Muscle layer of colon (tissue), 2 donors: Measurements from ENCODE around the gene EFCAB13.
"Not testable (repeated sequence)": the region's sequence is repeated elsewhere in the genome, so short reads cannot be mapped to it uniquely, and the experiment has no call there.

Source experiments
- H3K27ac ChIP-seq: one replicate; pipeline ENCODE4 v1.7.0; 2013; ENCODE audit warnings: low read depth, mild to moderate bottlenecking, low read length, moderate library complexity
- H3K27me3 ChIP-seq, 2 donors: one replicate each; pipeline ENCODE4 v1.7.0; 2013; ENCODE audit warnings: low read length in 2 of 2, mild to moderate bottlenecking in 2 of 2; ENCODE audit not compliant: insufficient read depth in 2 of 2, control insufficient read depth in 1 of 2
- H3K36me3 ChIP-seq: one replicate; pipeline ENCODE4 v1.7.0; 2013; ENCODE audit warnings: mild to moderate bottlenecking, low read length; ENCODE audit not compliant: insufficient read depth
- H3K4me1 ChIP-seq: one replicate; pipeline ENCODE4 v1.7.0; 2013; ENCODE audit warnings: mild to moderate bottlenecking, low read length; ENCODE audit not compliant: insufficient read depth
- H3K4me3 ChIP-seq, 2 donors: one replicate each; pipeline ENCODE4 v1.7.0; 2013; ENCODE audit warnings: low read length in 2 of 2, low read depth in 1 of 2, mild to moderate bottlenecking in 1 of 2, moderate library complexity in 1 of 2
- H3K9ac ChIP-seq: one replicate; pipeline ENCODE4 v1.7.0; 2013; ENCODE audit warnings: low read length
- H3K9me3 ChIP-seq: one replicate; pipeline ENCODE4 v1.7.0; 2013; ENCODE audit warnings: mild to moderate bottlenecking, low read length
- donor health status: abdominal sarcoma.
- donor health status: Adenocarcinoma of cecum.

The EFCAB13 gene

DNA sequence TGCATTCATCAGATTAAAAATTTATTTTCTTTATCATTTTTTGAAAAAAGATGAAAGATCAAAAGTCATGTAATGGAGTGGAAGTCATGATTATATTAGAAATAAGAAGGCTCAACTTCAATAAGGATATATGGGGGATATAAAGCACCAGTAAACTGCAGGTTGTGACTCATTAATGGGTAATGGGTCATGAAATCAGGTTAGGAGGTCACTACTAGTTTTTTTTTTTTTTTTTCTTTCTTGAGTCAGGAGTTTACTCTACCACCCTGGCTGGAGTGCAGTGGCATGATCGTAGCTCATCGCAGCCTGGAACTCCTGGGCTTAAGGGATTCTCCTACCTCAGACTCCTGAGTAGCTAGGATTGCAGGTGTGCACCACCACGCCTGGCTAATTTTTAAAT lies 14.3 kb downstream of the EFCAB13 start:
- no peak overlapping the region for H3K9ac ChIP-seq
- H3K27me3 ChIP-seq = no peaks in the 10 kb centered on the region
- H3K4me3 ChIP-seq = no peak overlapping the region
- no peaks in the 10 kb centered on the region for H3K4me1 ChIP-seq
- H3K36me3 ChIP-seq = no peaks in the 10 kb centered on the region
- H3K27ac ChIP-seq = no peak overlapping the region
- H3K9me3 ChIP-seq = no peaks in the 10 kb centered on the region

DNA sequence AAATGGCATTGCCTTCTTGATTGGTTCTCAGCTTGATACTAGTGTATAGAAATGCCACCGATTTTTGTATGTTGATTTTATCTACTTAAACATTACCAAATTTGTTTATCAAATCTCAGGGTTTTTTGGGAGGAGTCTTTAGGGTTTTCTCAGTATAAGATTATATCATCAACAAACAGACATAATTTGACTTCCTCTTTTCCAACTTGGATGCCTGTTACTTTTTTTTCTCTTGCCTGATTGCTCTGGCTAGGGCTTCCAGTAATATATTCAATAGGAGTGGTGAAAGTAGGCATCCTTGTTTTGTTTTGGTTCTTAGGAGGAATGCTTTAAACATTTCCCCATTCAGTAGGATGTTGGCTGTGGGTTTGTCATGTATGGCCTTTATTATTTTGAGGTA lies 29.1 kb downstream of the EFCAB13 start:
- Histone ChIP-seq H3K9ac (no peak overlapping the region), H3K9me3 (no peaks in the 10 kb centered on the region), H3K4me3 (no peak overlapping the region), H3K27me3 (no peaks in the 10 kb centered on the region), H3K36me3 (no peaks in the 10 kb centered on the region), H3K4me1 (no peaks in the 10 kb centered on the region), H3K27ac (no peak overlapping the region)

DNA sequence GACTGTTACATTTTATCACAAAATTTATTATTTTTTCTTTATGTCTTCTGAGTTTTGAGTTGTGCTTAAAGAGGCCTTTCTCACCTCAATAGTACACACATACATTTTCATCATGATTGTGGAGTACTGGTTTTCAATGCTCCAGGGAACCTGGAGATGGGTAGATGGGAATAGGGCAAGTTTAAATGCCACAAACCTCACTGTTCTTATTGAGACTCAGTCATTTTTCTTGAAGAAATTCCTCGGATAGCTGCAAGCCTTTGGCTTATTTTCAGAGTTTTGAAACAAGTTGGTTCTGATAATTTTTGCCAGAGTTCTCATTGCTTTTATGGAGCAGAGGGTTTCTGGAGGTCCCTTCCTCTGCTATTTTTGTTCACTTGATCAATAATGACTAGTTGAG lies 34.9 kb downstream of the EFCAB13 start:
- no peak overlapping the region for H3K27ac ChIP-seq
- H3K27me3 ChIP-seq = no peaks in the 10 kb centered on the region
- H3K9ac ChIP-seq = no peak overlapping the region
- H3K4me3 ChIP-seq = no peak overlapping the region
- H3K4me1 ChIP-seq = no peaks in the 10 kb centered on the region
- no peaks in the 10 kb centered on the region for H3K36me3 ChIP-seq
- H3K9me3 ChIP-seq = no peaks in the 10 kb centered on the region

DNA sequence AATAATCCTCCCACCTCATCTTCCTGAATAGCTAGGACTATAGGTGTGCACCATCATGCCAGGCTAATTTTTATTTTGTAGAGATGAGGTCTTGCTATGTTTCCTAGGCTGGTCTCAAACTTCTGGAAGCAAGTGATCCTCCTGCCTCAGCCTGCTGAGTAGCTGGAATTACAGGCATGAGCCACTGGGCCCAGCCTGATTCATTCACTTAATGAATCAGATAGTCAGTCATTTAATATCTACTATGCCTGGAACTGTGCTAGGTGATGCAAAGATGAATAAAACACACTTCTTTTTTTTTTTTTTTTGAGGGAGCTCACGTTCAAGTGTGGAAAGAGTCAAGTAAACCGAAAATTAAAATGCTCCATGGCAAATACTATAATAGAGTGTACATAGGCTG lies 39.4 kb downstream of the EFCAB13 start:
- H3K4me3 ChIP-seq = no peak overlapping the region
- no peaks in the 10 kb centered on the region for H3K27me3 ChIP-seq
- no peaks in the 10 kb centered on the region for H3K36me3 ChIP-seq
- H3K9me3 ChIP-seq = no peaks in the 10 kb centered on the region
- H3K9ac ChIP-seq = no peak overlapping the region
- no peak overlapping the region for H3K27ac ChIP-seq
- H3K4me1 ChIP-seq = no peaks in the 10 kb centered on the region

DNA sequence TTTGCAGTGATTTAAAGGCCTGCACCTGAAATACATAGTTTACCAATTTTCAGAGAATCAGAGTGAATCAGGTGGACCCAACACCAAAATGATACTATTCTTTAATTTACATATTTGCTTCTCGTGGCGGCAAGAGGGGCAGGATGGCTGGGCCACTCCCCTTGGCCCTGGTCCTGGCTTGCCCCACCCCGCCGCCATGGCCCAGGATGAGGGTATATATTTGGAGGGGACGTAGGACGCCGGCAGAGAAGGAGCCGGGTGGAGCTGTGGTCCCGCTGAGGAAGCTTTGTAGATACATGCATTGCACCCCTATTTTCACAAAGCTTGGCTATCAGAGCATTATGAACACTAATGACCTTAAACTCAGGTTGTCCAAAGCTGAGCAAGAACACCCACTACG lies 43.5 kb downstream of the EFCAB13 start:
- H3K9me3 ChIP-seq = no peaks in the 10 kb centered on the region
- no peaks in the 10 kb centered on the region for H3K4me1 ChIP-seq
- H3K9ac ChIP-seq = no peak overlapping the region
- no peaks in the 10 kb centered on the region for H3K36me3 ChIP-seq
- no peak overlapping the region for H3K4me3 ChIP-seq
- no peaks in the 10 kb centered on the region for H3K27me3 ChIP-seq
- H3K27ac ChIP-seq = no peak overlapping the region

DNA sequence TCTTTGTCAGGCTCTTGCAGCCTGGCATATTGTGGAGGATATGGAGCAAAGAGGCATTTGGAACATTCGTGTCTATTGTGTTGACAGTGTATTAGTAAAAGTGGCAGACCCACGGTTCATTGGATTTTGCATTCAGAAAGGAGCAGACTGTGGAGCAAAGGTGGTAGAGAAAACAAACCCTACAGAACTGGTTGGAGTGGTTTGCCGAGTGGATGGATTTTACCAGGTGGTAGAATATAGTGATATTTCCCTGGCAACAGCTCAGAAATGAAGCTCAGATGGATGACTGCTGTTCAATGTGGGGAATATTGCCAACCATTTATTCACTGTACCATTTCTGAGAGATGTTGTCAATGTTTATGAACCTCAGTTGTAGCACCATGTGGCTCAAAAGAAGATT lies 44.5 kb downstream of the EFCAB13 start:
- Histone ChIP-seq H3K9ac (no peak overlapping the region), H3K27me3 (no peaks in the 10 kb centered on the region), H3K4me3 (no peak overlapping the region), H3K27ac (no peak overlapping the region), H3K36me3 (no peaks in the 10 kb centered on the region), H3K9me3 (no peaks in the 10 kb centered on the region), H3K4me1 (no peaks in the 10 kb centered on the region)

DNA sequence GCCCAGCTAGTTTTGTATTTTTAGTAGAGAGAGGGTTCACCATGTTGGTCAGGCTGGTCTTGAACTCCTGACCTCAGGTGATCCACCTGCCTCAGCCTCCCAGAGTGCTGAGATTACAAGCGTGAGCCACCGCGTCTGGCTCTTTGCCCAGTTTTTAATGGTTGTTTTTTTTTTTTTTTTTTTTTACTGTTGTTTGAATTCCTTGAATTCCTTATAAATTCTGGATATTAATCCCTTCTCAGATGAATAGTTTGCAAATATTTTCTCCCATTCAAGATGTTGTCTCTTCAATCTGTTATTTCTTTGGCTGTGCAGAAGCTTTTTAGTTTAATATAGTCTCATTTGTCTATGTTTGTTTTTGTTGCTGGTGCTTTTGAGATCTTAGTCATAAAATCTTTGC lies 47.1 kb downstream of the EFCAB13 start:
- H3K9me3 ChIP-seq, H3K4me1 ChIP-seq, H3K4me3 ChIP-seq, H3K27ac ChIP-seq, H3K27me3 ChIP-seq, H3K36me3 ChIP-seq, H3K9ac ChIP-seq: not testable (repeated sequence)

DNA sequence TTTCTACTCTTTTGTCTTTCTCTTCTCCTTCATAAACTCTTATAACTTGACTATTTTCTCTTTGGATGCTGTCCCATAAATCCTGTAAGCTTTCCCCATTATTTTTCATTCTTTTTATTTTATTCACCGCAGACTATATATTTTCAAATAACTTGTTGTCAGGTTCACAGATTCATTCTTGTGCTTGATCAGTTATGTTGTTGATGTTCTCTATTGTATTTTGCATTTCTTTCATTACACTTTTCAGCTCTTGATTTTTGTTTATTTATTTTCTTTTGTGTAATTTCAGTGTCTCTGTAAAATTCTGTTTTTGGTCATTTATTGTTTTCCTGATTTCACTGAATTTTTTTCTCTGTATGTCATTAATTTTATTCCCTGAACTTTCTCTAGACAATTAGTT lies 49.2 kb downstream of the EFCAB13 start:
- Histone ChIP-seq H3K27me3 (no peaks in the 10 kb centered on the region), H3K4me1 (no peaks in the 10 kb centered on the region), H3K4me3 (no peak overlapping the region)

DNA sequence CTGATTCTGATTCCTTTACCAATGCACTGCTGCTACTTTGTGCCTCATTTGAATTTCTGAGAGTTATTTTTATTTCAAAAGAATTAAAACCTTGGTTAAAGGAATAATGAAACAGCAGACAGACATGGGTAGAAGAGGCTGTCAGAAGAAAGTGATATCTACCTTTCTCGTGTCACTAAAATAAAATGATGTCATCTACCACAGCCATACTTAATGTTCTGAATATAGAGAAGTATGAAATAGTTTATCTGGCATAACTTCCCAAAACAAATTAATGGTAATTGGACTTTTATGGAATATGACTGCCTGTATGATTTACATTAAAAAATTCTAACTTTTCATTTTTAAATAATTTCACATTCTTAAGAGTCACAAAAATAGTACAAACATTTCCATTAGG lies 52.5 kb downstream of the EFCAB13 start:
- H3K4me3 ChIP-seq = no peak overlapping the region
- H3K27ac ChIP-seq = no peak overlapping the region
- H3K27me3 ChIP-seq = no peaks in the 10 kb centered on the region
- H3K4me1 ChIP-seq = no peaks in the 10 kb centered on the region
- H3K9me3 ChIP-seq = no peaks in the 10 kb centered on the region
- H3K9ac ChIP-seq = no peak overlapping the region
- H3K36me3 ChIP-seq = no peaks in the 10 kb centered on the region

More for the DNA sequence above, 49.2 kb downstream of the EFCAB13 start:
- no peaks in the 10 kb centered on the region for H3K36me3 ChIP-seq
- no peak overlapping the region for H3K9ac ChIP-seq
- H3K27ac ChIP-seq = no peak overlapping the region
- H3K9me3 ChIP-seq = no peaks in the 10 kb centered on the region

DNA sequence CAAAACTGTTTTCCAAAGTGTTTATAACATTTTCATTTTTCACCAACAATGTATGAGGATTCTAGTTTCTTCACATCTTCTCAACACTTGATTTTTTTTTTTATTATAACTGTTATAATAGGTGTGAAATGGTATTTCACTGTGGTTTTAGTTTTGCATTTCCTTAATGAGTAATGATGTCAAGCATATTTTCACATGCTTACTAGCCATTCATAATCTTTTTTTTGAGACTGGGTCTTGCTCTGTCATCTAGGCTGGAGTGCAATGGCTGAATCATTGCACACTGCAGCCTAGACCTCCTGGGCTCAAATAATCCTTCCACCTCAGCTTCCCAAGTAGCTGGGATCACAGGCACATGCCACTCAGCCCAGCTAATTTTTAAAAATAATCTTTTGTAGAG lies 65.1 kb downstream of the EFCAB13 start:
- no peak overlapping the region for H3K27ac ChIP-seq
- no peaks in the 10 kb centered on the region for H3K36me3 ChIP-seq
- no peaks in the 10 kb centered on the region for H3K27me3 ChIP-seq
- no peaks in the 10 kb centered on the region for H3K9me3 ChIP-seq
- no peak overlapping the region for H3K9ac ChIP-seq
- no peak overlapping the region for H3K4me3 ChIP-seq
- no peaks in the 10 kb centered on the region for H3K4me1 ChIP-seq

DNA sequence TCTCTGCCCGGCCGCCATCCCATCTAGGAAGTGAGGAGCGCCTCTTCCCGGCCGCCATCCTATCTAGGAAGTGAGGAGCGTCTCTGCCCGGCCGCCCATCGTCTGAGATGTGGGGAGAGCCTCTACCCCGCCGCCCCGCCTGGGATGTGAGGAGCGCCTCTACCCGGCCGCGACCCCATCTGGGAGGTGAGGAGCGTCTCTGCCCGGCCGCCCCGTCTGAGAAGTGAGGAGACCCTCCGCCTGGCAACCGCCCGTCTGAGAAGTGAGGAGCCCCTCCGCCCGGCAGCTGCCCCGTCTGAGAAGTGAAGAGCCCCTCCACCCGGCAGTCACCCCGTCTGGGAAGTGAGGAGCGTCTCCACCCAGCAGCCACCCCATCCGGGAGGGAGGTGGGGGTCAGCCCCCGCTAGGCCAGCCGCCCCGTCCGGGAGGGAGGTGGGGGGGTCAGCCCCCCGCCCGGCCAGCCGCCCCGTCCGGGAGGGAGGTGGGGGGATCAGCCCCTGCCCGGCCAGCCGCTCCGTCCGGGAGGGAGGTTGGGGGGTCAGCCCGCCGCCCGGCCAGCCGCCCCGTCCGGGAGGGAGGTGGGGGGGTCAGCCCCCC lies 73.9 kb downstream of the EFCAB13 start:
- H3K4me1 ChIP-seq, H3K4me3 ChIP-seq, H3K9ac ChIP-seq, H3K27me3 ChIP-seq, H3K27ac ChIP-seq, H3K36me3 ChIP-seq, H3K9me3 ChIP-seq: not testable (repeated sequence)

DNA sequence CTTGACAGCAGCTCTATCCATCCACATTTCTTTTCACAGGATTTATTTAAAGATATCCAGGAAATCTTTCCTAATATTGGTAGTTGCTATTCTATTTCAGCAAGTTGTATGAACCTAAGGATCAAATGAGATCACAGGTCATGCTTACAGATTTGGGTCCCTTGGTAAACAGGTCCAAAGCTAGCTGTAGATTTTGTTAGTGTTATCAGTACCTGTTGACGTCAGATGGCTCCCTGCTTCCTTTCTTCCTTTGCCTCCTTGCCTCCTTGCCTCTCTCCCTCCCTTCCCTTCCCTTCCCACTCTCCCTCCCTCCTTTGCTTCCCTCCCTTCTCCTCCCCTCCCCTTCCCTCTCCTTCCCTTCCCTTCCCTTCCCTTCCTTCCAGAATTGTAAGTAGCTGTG lies 76.6 kb downstream of the EFCAB13 start:
- no peaks in the 10 kb centered on the region for H3K27me3 ChIP-seq
- H3K27ac ChIP-seq = no peak overlapping the region
- no peak overlapping the region for H3K9ac ChIP-seq
- H3K36me3 ChIP-seq = no peaks in the 10 kb centered on the region
- H3K4me3 ChIP-seq = no peak overlapping the region
- H3K4me1 ChIP-seq = no peaks in the 10 kb centered on the region
- H3K9me3 ChIP-seq = no peaks in the 10 kb centered on the region
